Upper lobe of left lung (tissue), 4 donors: ENCODE data around the gene ARF5.

ENCODE experiments used
- CTCF ChIP-seq, 6 experiments: fragments of 450-650 bp in 4 of 6; fragments of 200-600 bp in 2 of 6; sonication (generic) in 2 of 6; IDR thresholded peaks; one replicate each; pipeline ENCODE4 v1.5.1; 2016 to 2019; ENCODE audit warnings: antibody characterized with exemption in 6 of 6
- EP300 ChIP-seq, 4 donors: sonication (generic); formaldehyde crosslinking; IDR thresholded peaks; one replicate each; pipeline ENCODE4 v1.5.1; 2017; ENCODE audit warnings: antibody characterized with exemption in 4 of 4, control low read depth in 2 of 4
- POLR2A ChIP-seq, 4 donors: fragments of 450-650 bp; IDR thresholded peaks; one replicate each; pipeline ENCODE4 v1.5.1; 2016 to 2017; ENCODE audit warnings: antibody characterized with exemption in 4 of 4, mild to moderate bottlenecking in 2 of 4
- POLR2AphosphoS5 ChIP-seq, 2 donors: sonication (generic); formaldehyde crosslinking; IDR thresholded peaks; one replicate each; pipeline ENCODE4 v1.5.1; 2017; ENCODE audit warnings: antibody characterized with exemption in 2 of 2

GRCh38 chr7:127608446-127608845, 20.2 kb downstream of the ARF5 start:
- no peak for TF ChIP-seq POLR2AphosphoS5 (IDR thresholded peaks at IDR 0.05)
- TF ChIP-seq POLR2A (IDR thresholded peaks at IDR 0.05): no peak
- no peak for TF ChIP-seq CTCF (IDR thresholded peaks at IDR 0.05)
- no peak for TF ChIP-seq EP300 (IDR thresholded peaks at IDR 0.05)
